ENCODE results near the gene RNF157. TPM values are rescaled to one million over a fixed set of nuclear protein-coding genes. Genes with fewer than 3 reads are reported as not detected.
"Not testable (repeated sequence)": the region's sequence is repeated elsewhere in the genome, so short reads cannot be mapped to it uniquely, and the experiment has no call there.

RNF157 gene
- total and polyA plus RNA-seq, 11 donors: 3.6 to 7.4 (median 5.2) TPM

DNA sequence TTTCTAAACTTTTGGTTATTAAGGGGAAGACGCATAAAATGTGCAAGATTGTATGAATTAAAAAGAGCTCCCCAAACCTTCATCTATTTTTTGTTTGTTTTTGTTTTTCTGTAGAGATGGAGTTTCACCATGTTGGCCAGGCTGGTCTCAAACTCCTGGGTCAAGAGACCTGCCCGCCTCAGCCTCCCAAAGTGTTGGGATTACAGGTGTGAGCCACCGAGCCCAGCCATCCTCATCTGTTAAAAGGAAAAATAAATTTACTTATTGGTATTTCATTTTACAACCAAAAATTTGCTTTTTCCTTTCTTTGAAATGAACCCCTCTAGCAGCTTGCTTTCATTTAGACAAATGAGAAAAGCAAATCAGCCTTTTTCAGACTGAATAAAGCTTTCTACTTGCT lies 23.2 kb downstream of the RNF157 start:
- intact Hi-C loops (cut with DNase I): no loop called here
- WGBS, 4 donors: 95 to 98% (median 96%) methylated on average over 3 of the region's 3 CpGs
- Histone ChIP-seq H3K27me3 (no peaks in the 10 kb centered on the region), H3K27ac (no peak overlapping the region), H3K9me3 (no peaks in the 10 kb centered on the region), H3K4me3 (no peak overlapping the region), H3K36me3 (no peaks in the 10 kb centered on the region), H3K4me1 (no peaks in the 10 kb centered on the region)
- no peak for ATAC-seq
- TF ChIP-seq POLR2A (IDR thresholded peaks at IDR 0.05): no peak
- TF ChIP-seq CTCF (IDR thresholded peaks at IDR 0.05): no peak
- no peak for DNase-seq

DNA sequence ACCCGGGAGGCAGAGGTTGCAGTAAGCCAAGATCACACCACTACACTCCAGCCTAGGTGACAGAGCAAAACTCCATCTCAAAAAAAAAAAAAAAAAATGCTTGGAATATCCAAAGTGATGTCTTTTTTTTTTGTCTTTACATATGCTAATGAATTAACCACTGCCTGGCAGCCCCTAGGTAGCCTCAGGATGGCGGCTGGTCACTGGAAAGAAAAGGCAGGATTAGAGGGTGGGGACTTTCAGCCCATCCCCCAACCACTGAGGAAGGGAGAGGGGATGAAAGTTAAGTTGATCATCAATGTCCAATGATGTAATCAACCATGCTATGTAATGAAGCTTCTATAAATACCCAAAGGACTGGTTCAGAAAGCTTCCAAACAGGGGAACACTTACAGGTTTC lies 26.8 kb downstream of the RNF157 start:
- H3K36me3 ChIP-seq: no peaks in the 10 kb centered on the region
- H3K4me1 ChIP-seq: no peaks in the 10 kb centered on the region
- DNase-seq: no peak
- no peak for ATAC-seq
- H3K27me3 ChIP-seq: no peaks in the 10 kb centered on the region
- H3K9me3 ChIP-seq: no peaks in the 10 kb centered on the region
- TF ChIP-seq POLR2A (IDR thresholded peaks at IDR 0.05) (no peak), CTCF (IDR thresholded peaks at IDR 0.05) (no peak)
- 78 to 89% (median 87%) methylated on average over 2 of the region's 2 CpGs for WGBS, 4 donors
- no peak overlapping the region for H3K27ac ChIP-seq
- intact Hi-C loops (cut with DNase I): no loop called here
- H3K4me3 ChIP-seq: no peak overlapping the region

DNA sequence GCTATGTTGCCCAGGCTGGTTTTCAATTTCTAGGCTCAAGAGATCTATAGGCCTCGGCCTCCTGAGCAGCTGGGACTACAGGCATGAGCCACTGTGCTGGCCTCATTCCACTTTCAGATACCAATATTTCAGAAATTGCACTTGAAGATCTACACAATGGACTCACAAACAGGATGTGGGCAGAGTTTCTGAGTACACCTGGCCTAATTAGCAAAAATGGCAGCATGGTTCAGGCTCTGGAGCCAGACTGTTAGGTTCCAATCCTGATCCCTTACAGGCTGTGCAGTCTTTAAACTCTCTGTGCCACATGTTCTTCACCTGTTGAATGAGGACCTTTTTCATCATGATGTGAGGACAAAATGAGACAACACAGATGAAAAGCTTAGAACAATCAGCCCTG lies 32.2 kb downstream of the RNF157 start:
- Histone ChIP-seq H3K4me3 (no peak overlapping the region), H3K27ac (no peak overlapping the region)
- no peak for ATAC-seq

DNA sequence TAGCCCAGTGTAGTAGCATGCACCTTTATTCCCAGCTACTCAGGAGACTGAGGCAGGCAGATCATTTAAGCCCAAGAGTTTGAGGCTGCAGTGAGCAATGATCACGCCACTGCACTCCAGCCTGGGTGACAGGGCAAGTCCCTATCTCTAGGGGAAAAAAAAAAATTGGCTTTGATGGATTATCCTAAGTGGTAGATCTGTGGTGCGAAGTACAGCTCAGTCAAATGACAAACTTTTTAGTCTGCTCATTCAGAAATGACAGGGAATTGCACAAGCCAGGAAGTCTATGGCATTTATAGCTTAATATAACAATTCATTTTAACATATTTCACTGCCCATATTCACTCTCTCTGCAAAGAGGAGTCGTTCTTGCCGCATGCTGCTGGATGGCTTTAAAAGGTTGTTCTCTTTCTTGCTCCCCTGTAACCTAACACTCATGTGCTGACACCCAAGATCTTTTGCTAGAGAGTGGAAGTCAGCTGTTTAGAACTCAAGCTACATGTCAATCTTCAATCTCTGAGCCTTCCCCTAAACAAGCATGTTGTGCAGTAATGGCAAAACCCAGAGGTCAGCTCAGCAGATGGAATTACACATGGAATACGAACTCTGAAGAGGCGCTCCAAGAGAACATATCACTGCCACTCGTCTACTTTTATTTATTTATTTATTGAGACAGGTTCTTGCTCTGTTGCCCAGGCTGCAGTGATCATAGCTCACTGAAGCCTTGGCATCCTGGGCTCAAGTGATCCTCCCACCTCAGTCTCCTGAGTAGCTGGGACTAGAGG lies 32.8 kb downstream of the RNF157 start:
- intact Hi-C loops (cut with DNase I): no loop called here
- H3K9me3 ChIP-seq: no peaks in the 10 kb centered on the region
- no peak for ATAC-seq
- TF ChIP-seq POLR2A (IDR thresholded peaks at IDR 0.05) (no peak), CTCF (IDR thresholded peaks at IDR 0.05) (no peak)
- no peak overlapping the region for H3K27ac ChIP-seq
- H3K4me3 ChIP-seq: no peak overlapping the region
- no peaks in the 10 kb centered on the region for H3K36me3 ChIP-seq
- WGBS, 4 donors: 76 to 78% (median 77%) methylated on average over 7 of the region's 7 CpGs
- H3K4me1 ChIP-seq: peaks cover 0 to 5% (median 0%) of the 10 kb centered on the region in 12 donors
- no peaks in the 10 kb centered on the region for H3K27me3 ChIP-seq
- DNase-seq: no peak

More for the DNA sequence above, 32.2 kb downstream of the RNF157 start:
- no peak for TF ChIP-seq CTCF (IDR thresholded peaks at IDR 0.05)
- TF ChIP-seq POLR2A (IDR thresholded peaks at IDR 0.05): no peak
- Histone ChIP-seq H3K27me3 (no peaks in the 10 kb centered on the region), H3K4me1 (peaks cover 0 to 5% (median 0%) of the 10 kb centered on the region in 12 donors), H3K9me3 (no peaks in the 10 kb centered on the region), H3K36me3 (no peaks in the 10 kb centered on the region)
- WGBS, 4 donors: 96 to 100% (median 99%) methylated on average over 1 of the region's 1 CpG
- DNase-seq: no peak
- intact Hi-C loops (cut with DNase I): no loop called here

GRCh38 chr17:76205542-76206144 lies 34.6 kb downstream of the RNF157 start:
- intact Hi-C loops (cut with DNase I); H3K4me1 ChIP-seq; H3K27ac ChIP-seq; H3K27me3 ChIP-seq; H3K36me3 ChIP-seq; ATAC-seq; H3K4me3 ChIP-seq; H3K9me3 ChIP-seq; DNase-seq: not testable (repeated sequence)
- WGBS, 4 donors: 97 to 98% (median 97%) methylated on average over 9 of the region's 9 CpGs

Measured in heart left ventricle (tissue), 16 donors.